Upper lobe of left lung (tissue), 6 donors: ENCODE results near the gene RAB3D. TPM values are rescaled to one million over a fixed set of nuclear protein-coding genes. Genes with fewer than 3 reads are reported as not detected.

Experiments
- ATAC-seq, 2 donors: fragments of 200-7000 bp; cut with Tn5 transposase; one replicate each; pipeline ENCODE4 v1.9.1; 2022; ENCODE audit warnings: mild to moderate bottlenecking in 2 of 2, moderate library complexity in 2 of 2; ENCODE audit not compliant: low FRiP score in 2 of 2
- DNase-seq, 2 donors: peaks; one replicate each; pipeline ENCODE4 v3.0.0-alpha.2; 2019 to 2020
- H3K27ac ChIP-seq, 4 donors: fragments of 200-600 bp; sonication (generic); one replicate each; pipeline ENCODE4 v1.5.1; 2016 to 2019
- H3K27me3 ChIP-seq, 4 donors: fragments of 200-600 bp; sonication (generic); one replicate each; pipeline ENCODE4 v1.5.1; 2017 to 2019
- H3K36me3 ChIP-seq, 4 donors: fragments of 200-600 bp; sonication (generic); one replicate each; pipeline ENCODE4 v1.5.1; 2016 to 2019
- H3K4me1 ChIP-seq, 4 donors: fragments of 200-600 bp; sonication (generic); one replicate each; pipeline ENCODE4 v1.5.1; 2018 to 2019
- H3K4me3 ChIP-seq, 4 donors: fragments of 200-600 bp; sonication (generic); one replicate each; pipeline ENCODE4 v1.5.1; 2017 to 2019; ENCODE audit warnings: mild to moderate bottlenecking in 2 of 4, moderate library complexity in 1 of 4
- H3K9me3 ChIP-seq, 4 donors: fragments of 200-600 bp; sonication (generic); one replicate each; pipeline ENCODE4 v1.5.1; 2018 to 2019
- EP300 ChIP-seq, 4 donors: sonication (generic); formaldehyde crosslinking; IDR thresholded peaks; one replicate each; pipeline ENCODE4 v1.5.1; 2017; ENCODE audit warnings: antibody characterized with exemption in 4 of 4, control low read depth in 2 of 4
- POLR2A ChIP-seq, 4 donors: fragments of 450-650 bp; IDR thresholded peaks; one replicate each; pipeline ENCODE4 v1.5.1; 2016 to 2017; ENCODE audit warnings: antibody characterized with exemption in 4 of 4, mild to moderate bottlenecking in 2 of 4
- POLR2AphosphoS5 ChIP-seq, 2 donors: sonication (generic); formaldehyde crosslinking; IDR thresholded peaks; one replicate each; pipeline ENCODE4 v1.5.1; 2017; ENCODE audit warnings: antibody characterized with exemption in 2 of 2
- WGBS, 2 donors: methylation state at CpG; one replicate each; pipeline ENCODE4 v1.1.5; 2017 to 2018; 5-methylcytosine and 5-hydroxymethylcytosine counted together
- total RNA-seq, 6 donors: library from RNA; depleted of rRNA in 4 of 6; stranded (reverse); fragments of >200 nt in 4 of 6; gene quantifications; one replicate each; pipeline versions ENCODE4 v1.1.0 to v1.2.1, GENCODE V29; 2016 to 2021
- TF ChIP-seq, protein P1 (sequence below), 6 experiments: fragments of 450-650 bp in 4 of 6; fragments of 200-600 bp in 2 of 6; sonication (generic) in 2 of 6; IDR thresholded peaks; one replicate each; pipeline ENCODE4 v1.5.1; 2016 to 2019; ENCODE audit warnings: antibody characterized with exemption in 6 of 6
- donor health status: DM: no; HTN: no; CAD: no; lungs with moderate emphysema.
- donor health status: DM: no; HTN: yes; CAD: no; lungs with severe emphysema.

Gene RAB3D, protein sequence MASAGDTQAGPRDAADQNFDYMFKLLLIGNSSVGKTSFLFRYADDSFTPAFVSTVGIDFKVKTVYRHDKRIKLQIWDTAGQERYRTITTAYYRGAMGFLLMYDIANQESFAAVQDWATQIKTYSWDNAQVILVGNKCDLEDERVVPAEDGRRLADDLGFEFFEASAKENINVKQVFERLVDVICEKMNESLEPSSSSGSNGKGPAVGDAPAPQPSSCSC
- 10 to 100 TPM; 22.6 to 59.2 (median 30.7) TPM for total RNA-seq

DNA sequence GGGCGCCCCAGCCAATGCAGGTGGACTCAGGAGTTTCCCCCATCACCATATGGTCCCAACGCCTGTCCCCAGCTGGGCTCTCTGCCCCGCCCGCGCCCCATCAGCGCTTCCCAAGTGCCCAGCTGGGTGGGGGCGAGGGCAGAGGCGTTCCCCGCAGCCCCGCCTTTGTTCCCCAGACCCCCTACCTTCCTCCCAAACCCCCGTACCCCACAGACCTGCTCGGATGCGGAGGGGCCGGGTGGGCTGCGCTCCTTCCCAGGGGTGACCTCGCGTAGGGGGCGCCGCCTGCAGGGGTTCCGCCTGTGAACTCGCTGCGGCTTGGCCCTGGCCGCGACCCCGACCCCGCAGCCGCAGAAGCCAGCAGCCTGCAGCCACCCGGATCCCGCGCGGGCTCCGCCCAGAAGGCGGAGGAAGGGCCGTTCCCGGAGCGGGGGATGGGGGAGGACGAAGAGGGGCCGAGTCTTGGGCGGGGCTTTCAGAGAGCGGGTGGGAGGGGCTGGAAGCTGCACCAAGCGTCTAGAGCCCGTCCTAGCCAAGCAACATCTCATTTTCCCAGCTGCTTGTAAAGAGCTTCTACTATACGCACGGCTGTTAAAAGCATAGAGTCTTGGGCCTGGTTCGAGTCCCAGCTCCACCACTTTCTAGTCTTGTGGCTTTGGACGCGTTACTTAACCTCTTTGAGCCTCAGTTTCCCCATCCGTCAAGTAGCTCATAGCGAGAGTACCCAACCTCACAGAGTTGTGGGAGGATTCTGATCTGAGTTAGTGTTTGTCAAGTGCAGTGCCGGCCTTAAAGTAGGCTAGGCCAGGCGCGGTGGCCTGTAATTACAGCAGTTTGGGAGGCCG lies at the start of gene RAB3D:
RAB3D (minus strand) TSS at position 404 of the 845 bp plus-strand sequence. CDS start 2,258 bp downstream, outside the sequence.
- TF ChIP-seq, protein P1, sequence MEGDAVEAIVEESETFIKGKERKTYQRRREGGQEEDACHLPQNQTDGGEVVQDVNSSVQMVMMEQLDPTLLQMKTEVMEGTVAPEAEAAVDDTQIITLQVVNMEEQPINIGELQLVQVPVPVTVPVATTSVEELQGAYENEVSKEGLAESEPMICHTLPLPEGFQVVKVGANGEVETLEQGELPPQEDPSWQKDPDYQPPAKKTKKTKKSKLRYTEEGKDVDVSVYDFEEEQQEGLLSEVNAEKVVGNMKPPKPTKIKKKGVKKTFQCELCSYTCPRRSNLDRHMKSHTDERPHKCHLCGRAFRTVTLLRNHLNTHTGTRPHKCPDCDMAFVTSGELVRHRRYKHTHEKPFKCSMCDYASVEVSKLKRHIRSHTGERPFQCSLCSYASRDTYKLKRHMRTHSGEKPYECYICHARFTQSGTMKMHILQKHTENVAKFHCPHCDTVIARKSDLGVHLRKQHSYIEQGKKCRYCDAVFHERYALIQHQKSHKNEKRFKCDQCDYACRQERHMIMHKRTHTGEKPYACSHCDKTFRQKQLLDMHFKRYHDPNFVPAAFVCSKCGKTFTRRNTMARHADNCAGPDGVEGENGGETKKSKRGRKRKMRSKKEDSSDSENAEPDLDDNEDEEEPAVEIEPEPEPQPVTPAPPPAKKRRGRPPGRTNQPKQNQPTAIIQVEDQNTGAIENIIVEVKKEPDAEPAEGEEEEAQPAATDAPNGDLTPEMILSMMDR (IDR thresholded peaks at IDR 0.05), result no peak
- TF ChIP-seq POLR2AphosphoS5 (IDR thresholded peaks at IDR 0.05), result peak; percentile 68 to 88
- peak in 1 of 4 donors; percentile 6 for TF ChIP-seq EP300 (IDR thresholded peaks at IDR 0.05)
- peak in 2 of 4 donors; percentile 32 to 82 for TF ChIP-seq POLR2A (IDR thresholded peaks at IDR 0.05)

DNA sequence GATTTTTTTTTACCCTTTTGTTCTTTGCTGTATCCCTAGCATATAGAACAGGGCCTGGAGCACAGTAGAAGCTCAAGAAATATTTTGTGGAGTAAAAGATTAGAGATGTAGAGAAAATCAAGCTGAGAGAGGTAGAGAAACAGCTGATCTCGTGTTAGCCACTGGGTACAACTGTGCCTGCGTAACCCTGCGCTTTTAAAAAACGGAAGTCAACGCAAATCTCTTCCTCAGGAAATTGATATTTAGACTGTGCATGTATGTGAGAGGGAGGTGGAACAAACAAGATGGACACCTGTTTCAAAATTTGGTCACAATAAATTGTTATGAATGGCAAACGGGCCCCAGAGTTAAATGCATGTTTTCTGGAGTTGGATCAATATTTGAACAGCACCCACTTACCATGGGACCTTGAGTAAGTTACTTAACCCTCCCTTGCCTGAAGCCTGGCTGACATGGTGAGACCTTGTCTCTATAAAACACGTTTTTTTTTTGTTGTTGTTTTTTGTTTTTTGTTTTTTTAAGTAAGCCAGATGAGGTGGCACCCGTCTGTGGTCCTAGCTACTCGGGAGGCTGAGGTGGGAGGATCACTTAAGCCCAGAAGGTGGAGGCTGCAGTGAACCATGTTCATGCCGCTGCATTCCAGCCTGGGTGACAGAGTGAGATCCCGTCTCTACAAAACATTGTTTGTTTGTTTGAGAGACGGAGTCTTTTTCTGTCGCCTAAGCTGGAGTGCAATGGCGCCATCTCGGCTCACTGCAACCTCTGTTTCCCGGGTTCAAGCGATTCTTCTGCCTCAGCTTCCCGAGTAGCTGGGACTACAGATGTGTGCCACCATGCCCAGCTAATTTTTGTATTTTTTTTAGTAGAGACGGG lies 47.9 kb upstream of the RAB3D start:
- Histone ChIP-seq H3K36me3 (no peaks in the 10 kb centered on the region), H3K9me3 (peaks cover 0 to 7% (median 3%) of the 10 kb centered on the region in 4 donors), H3K4me1 (peaks cover 26 to 40% (median 36%) of the 10 kb centered on the region in 4 donors), H3K4me3 (no peak overlapping the region), H3K27ac (peak overlapping the region; percentile 6 to 58 (median 47)), H3K27me3 (peaks cover 0 to 3% (median 0%) of the 10 kb centered on the region in 4 donors)
- TF ChIP-seq, protein P1 (IDR thresholded peaks at IDR 0.05), result no peak
- no peak for TF ChIP-seq POLR2A (IDR thresholded peaks at IDR 0.05)
- TF ChIP-seq POLR2AphosphoS5 (IDR thresholded peaks at IDR 0.05), result no peak
- TF ChIP-seq EP300 (IDR thresholded peaks at IDR 0.05), result no peak
- ATAC-seq (peak in 1 of 2 donors; percentile 37), DNase-seq (peak in 1 of 2 donors; percentile 38)
- 57 to 58% methylated on average over 19 of the region's 19 CpGs for WGBS, 2 donors

More for the DNA sequence above, at the start of gene RAB3D:
- H3K9me3 ChIP-seq, result no peaks in the 10 kb centered on the region
- 6 to 16% methylated on average over 13 to 44 of the region's 53 CpGs for WGBS, 2 donors
- peaks cover 25 to 39% (median 27%) of the 10 kb centered on the region in 4 donors for H3K4me1 ChIP-seq
- peak within 1 kb of the TSS; percentile 70 to 99 (median 89) for H3K4me3 ChIP-seq
- H3K36me3 ChIP-seq, result peaks cover 2 to 33% (median 23%) of the 10 kb centered on the region in 4 donors
- ATAC-seq (peak; percentile 95 to 97), DNase-seq (peak; percentile 95 to 96)
- no peaks in the 10 kb centered on the region for H3K27me3 ChIP-seq
- peak within 1 kb of the TSS; percentile 74 to 94 (median 92) for H3K27ac ChIP-seq

DNA sequence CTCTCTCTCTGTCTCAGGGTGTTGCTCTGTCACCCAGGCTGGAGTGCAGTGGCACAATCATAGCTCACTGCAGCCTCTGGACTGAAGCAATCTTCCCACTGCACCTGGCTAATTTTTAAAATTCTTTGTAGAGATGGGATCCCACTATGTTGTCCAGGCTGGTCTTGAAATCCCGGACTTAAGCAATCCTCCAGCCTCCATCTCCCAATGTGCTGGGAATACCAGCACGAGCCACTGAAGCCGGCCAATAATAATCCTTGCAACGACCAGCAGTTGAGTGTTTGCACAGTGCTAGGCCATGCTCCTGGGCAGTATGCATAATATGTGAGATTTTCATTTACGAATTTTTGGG lies 45.3 kb upstream of the RAB3D start:
- Histone ChIP-seq H3K4me1 (peaks cover 46 to 62% (median 54%) of the 10 kb centered on the region in 4 donors), H3K27me3 (peaks cover 0 to 3% (median 0%) of the 10 kb centered on the region in 4 donors), H3K36me3 (no peaks in the 10 kb centered on the region), H3K9me3 (no peaks in the 10 kb centered on the region), H3K4me3 (no peak overlapping the region), H3K27ac (peak overlapping the region in 1 of 4 donors; percentile 72)
- WGBS, 2 donors, result 81 to 88% methylated on average over 5 of the region's 5 CpGs
- ATAC-seq, result no peak
- DNase-seq, result no peak
- TF ChIP-seq POLR2A (IDR thresholded peaks at IDR 0.05) (no peak), EP300 (IDR thresholded peaks at IDR 0.05) (no peak), POLR2AphosphoS5 (IDR thresholded peaks at IDR 0.05) (no peak)
- TF ChIP-seq, protein P1 (IDR thresholded peaks at IDR 0.05), result no peak

DNA sequence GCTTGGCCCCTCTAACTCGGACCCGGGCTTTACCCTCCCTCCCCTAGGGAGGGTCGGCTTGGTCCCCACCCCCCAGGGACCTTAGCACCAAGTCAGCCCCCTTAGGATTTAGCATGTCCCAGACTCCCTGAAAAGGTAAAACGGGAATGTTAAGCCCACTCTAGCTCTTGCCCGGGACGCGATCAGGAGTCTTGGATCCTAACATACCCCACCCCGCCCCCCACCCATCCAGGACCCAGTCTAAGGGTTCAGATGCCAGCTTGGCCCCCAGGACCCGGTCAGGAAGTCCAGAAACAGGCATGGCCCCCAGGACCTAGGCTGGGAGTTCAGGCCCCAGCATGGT lies 44.2 kb upstream of the RAB3D start:
- 1% methylated on average over 9 of the region's 9 CpGs; no CpG with 5 or more reads in 1 of the 2 donors for WGBS, 2 donors
- TF ChIP-seq POLR2A (IDR thresholded peaks at IDR 0.05) (no peak), EP300 (IDR thresholded peaks at IDR 0.05) (no peak), POLR2AphosphoS5 (IDR thresholded peaks at IDR 0.05) (no peak)
- TF ChIP-seq, protein P1 (IDR thresholded peaks at IDR 0.05), result no peak
- Histone ChIP-seq H3K27ac (peak overlapping the region in 2 of 4 donors; percentile 72 to 78), H3K4me1 (peaks cover 47 to 63% (median 54%) of the 10 kb centered on the region in 4 donors), H3K36me3 (no peaks in the 10 kb centered on the region), H3K4me3 (peak overlapping the region; percentile 1 to 61 (median 50)), H3K9me3 (no peaks in the 10 kb centered on the region), H3K27me3 (peaks cover 0 to 3% (median 0%) of the 10 kb centered on the region in 4 donors)
- no peak for ATAC-seq
- DNase-seq, result no peak
